ENCODE measurements around the gene PRKN.

The PRKN gene

DNA sequence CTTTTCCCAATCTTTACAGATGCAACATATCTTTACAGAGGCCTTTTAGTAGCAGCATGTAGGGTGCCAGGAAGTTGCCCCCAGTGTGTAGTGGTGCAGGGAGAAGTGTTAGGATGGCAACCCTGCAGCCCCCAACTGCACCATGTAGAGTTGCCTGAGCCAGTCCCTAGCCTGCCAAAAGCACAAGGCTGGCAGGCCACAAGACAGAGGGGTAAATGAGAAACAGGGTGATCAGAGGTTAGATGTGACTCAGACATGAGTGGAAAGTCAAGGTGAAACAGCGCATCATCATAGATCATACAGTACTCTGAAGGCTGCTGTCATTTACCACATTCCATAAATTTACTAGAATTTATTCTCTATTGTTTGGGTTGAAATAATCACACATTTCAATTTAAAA is 467.5 kb downstream of the PRKN start:
- TF ChIP-seq, protein P1, sequence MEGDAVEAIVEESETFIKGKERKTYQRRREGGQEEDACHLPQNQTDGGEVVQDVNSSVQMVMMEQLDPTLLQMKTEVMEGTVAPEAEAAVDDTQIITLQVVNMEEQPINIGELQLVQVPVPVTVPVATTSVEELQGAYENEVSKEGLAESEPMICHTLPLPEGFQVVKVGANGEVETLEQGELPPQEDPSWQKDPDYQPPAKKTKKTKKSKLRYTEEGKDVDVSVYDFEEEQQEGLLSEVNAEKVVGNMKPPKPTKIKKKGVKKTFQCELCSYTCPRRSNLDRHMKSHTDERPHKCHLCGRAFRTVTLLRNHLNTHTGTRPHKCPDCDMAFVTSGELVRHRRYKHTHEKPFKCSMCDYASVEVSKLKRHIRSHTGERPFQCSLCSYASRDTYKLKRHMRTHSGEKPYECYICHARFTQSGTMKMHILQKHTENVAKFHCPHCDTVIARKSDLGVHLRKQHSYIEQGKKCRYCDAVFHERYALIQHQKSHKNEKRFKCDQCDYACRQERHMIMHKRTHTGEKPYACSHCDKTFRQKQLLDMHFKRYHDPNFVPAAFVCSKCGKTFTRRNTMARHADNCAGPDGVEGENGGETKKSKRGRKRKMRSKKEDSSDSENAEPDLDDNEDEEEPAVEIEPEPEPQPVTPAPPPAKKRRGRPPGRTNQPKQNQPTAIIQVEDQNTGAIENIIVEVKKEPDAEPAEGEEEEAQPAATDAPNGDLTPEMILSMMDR (conservative IDR thresholded peaks at IDR 0.05): no peak
- H3K27ac ChIP-seq: no peak overlapping the region

DNA sequence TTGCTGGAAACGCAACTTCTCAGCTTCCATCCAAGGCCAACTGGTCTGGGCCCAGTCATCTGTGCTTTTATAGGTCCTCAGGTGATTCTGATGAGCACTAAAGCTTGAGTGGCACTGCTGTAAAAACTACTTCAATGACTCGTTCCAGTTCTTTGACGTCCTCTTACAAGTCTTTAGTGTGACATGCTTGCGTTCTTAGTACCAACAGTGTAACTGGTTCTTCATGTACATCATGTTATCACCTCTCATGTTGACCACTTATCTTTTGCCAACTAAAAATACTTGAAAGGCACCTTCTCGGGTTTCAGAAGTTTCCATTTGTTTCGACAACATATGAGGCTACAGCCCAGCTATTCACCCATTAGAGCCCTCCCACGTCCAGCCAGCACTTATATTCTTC is 468.9 kb downstream of the PRKN start:
- no peak overlapping the region for H3K27ac ChIP-seq
- TF ChIP-seq, protein P1 (conservative IDR thresholded peaks at IDR 0.05): no peak

GRCh38 chr6:162256361-162256760 is 471.2 kb downstream of the PRKN start:
- H3K27ac ChIP-seq: no peak overlapping the region
- TF ChIP-seq, protein P1 (conservative IDR thresholded peaks at IDR 0.05): no peak

DNA sequence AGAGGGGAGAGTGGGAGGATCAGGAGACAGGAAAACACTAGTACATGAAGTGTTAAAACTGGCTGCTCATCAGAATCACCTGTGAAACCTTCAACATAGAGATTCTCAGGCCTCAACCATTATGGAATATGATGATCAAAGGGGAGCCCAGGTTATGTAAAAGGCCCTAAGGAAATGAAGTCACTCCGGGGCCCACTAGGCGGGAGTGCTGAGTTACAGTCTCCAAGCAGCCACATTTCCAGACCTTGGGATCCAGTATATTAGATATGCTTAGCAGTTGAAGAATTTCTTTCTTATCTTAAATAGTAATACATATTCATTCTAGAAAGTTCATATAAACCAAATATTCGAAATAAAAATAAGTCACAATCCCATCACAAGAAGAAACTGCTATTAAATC is 476.3 kb downstream of the PRKN start:
- H3K27ac ChIP-seq: no peak overlapping the region
- TF ChIP-seq, protein P1 (conservative IDR thresholded peaks at IDR 0.05): no peak

DNA sequence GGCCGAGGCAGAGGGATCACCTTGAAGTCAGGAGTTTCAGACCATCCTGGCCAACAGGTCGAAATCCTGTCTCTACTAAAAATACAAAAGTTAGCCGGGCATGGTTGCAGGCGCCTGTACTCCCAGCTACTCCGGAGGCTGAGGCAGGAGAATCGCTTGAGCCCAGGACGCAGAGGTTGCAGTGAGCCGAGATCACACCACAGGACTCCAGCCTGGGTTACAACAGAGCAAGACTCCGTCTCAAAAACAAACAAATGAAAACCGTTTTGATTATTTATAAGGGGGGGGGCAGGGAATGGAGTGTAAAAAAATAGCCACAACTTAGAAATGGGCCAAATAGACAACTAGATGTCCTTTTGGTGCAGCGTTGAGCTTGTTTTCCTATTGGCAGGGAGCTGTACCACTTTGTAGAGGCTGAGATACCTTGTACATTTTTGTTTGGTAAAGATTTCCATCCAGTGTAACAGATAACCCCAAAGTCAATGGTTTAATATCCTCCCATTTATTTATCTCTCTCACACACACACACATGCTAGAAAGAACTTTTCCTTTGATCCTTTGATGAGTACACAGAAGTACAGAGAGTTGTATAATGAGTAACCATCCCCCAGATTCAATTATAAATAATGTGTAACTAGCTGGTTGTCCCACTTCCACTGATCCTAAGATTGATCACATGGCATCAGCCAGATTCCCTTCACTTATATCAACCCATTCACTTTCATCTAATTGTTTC is 477.5 kb downstream of the PRKN start:
- TF ChIP-seq, protein P1 (conservative IDR thresholded peaks at IDR 0.05): no peak
- H3K27ac ChIP-seq: no peak overlapping the region

DNA sequence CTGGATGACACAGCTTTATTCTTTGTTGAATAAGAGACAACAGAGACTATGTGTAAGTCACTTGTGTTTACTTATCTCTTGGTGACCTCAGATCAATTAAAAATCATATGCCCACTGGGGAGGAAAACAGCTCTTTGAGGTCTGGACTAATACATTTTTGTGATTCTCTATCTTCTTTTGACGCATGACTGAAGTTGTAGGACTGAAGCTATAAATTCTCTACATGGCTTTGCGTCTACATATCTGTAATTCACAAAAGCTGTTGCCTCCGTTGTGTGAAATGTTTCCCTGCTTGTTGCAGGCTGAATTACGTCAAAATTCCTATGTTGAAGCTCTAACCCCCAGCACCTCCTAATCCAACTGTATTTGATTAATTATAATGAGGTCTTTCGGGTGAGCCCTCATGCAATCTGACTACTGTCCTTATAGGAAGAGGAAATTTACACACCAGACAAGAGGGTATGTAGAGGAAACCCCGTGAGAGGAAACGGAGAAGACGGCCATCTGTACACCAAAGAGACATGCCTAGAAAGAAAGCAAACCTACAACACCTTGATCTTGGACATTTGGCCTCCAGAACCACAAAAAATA is 481.6 kb downstream of the PRKN start:
- TF ChIP-seq, protein P1 (conservative IDR thresholded peaks at IDR 0.05): no peak
- H3K27ac ChIP-seq: no peak overlapping the region

GRCh38 chr6:162244031-162244430 is 483.5 kb downstream of the PRKN start:
- TF ChIP-seq, protein P1 (conservative IDR thresholded peaks at IDR 0.05): no peak
- H3K27ac ChIP-seq: no peak overlapping the region

Data from VCaP (cell line).